AG04450 (cell line): ENCODE data around the gene RANBP6. TPM values are rescaled to one million over a fixed set of nuclear protein-coding genes. Genes with fewer than 3 reads are reported as not detected.

Experiments used
- CTCF ChIA-PET: fragments of 300-600, 350-600 bp; formaldehyde crosslinking; extraction: SDS; loops from one replicate; lab custom pipeline; 2022; ENCODE audit warnings: antibody characterized with exemption, inconsistent platforms; lab: Charles Lee
- POLR2A ChIA-PET: fragments of 350-600 bp; formaldehyde crosslinking; extraction: SDS; loops from one replicate; lab custom pipeline; 2021; ENCODE audit warnings: antibody characterized with exemption, inconsistent platforms; lab: Yijun Ruan, JAX
- DNase-seq: peaks from one replicate; pipeline ENCODE4 v3.0.0-alpha.2; 2011; ENCODE audit warnings: low read depth, low spot score
- H3K27ac ChIP-seq: one replicate; pipeline ENCODE4 v1.5.1; 2012; ENCODE audit warnings: low read depth, low read length, control low read depth
- H3K27me3 ChIP-seq: one replicate; pipeline ENCODE4 v1.6.0; 2012; ENCODE audit warnings: low read length; ENCODE audit not compliant: control insufficient read depth, insufficient read depth
- H3K4me3 ChIP-seq: 2 replicates; pipeline ENCODE4 v1.5.1; 2011; ENCODE audit warnings: mild to moderate bottlenecking, low read depth, low read length, control low read depth
- H3K9me3 ChIP-seq: 2 replicates; pipeline ENCODE4 v1.5.1; 2012; ENCODE audit warnings: low read length; ENCODE audit not compliant: control insufficient read depth, insufficient read depth
- polyA plus RNA-seq: library from polyadenylated mRNA; depleted of rRNA; stranded (reverse); fragments of >200 nt; gene quantifications from 2 replicates; pipeline ENCODE4 v1.2.3, GENCODE V29; 2011
- TF ChIP-seq, protein P1 (sequence below): IDR thresholded peaks from 2 replicates; pipeline ENCODE4 v1.5.1; 2011; ENCODE audit warnings: low read depth, low read length, control low read depth, inconsistent platforms

The RANBP6 gene
- polyA plus RNA-seq, 1 experiment, result 18.9 TPM

DNA sequence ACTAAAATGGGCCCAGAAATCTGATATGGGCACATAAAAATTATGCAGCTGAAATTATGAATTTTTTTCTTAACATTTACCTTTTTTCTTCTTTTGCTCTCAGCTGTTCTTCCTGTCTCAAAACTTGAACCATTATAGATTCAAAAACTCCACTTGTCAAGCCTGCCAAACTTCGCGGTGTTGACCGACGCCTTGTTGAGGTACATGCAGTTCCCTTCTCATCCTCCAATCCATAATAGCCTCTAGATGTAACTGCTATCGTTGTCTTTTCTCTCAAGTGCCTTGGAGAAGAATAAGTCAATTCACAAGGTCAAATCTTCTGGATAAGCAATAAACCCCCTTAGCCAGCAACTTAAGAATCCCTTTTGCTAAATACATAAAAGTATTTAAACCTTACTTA, 27.2 kb downstream of the RANBP6 start:
- CTCF ChIA-PET, result interaction anchor here (0.7 kb wide), 1 partner anchor 70 kb away, joined by 3 read pairs; no protein-coding TSS in a partner anchor
- H3K9me3 ChIP-seq, result no peaks in the 10 kb centered on the region
- TF ChIP-seq, protein P1, sequence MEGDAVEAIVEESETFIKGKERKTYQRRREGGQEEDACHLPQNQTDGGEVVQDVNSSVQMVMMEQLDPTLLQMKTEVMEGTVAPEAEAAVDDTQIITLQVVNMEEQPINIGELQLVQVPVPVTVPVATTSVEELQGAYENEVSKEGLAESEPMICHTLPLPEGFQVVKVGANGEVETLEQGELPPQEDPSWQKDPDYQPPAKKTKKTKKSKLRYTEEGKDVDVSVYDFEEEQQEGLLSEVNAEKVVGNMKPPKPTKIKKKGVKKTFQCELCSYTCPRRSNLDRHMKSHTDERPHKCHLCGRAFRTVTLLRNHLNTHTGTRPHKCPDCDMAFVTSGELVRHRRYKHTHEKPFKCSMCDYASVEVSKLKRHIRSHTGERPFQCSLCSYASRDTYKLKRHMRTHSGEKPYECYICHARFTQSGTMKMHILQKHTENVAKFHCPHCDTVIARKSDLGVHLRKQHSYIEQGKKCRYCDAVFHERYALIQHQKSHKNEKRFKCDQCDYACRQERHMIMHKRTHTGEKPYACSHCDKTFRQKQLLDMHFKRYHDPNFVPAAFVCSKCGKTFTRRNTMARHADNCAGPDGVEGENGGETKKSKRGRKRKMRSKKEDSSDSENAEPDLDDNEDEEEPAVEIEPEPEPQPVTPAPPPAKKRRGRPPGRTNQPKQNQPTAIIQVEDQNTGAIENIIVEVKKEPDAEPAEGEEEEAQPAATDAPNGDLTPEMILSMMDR, result no peak
- H3K27me3 ChIP-seq, result no peaks in the 10 kb centered on the region
- no peak overlapping the region for H3K27ac ChIP-seq
- DNase-seq, result no peak
- no peak overlapping the region for H3K4me3 ChIP-seq
- POLR2A ChIA-PET, result no interaction called here

DNA sequence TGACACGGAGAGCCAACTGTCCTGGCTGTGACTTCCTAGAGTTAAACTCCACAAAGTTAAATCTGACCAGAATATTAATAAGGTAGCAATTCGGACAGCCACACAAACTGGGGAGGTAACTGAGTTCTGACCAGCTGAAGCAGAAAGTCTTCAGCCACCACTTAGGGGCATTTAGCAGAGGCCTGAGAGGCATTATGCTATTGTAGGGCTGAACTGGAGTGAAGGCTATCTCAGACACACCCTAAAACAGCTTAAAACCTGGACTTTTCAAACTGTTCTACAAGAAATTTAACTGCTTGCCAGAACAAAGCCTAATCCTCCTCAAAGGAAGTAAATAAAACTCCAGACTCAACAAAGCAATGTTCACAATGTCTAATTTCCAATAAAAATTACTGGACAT, 32.4 kb downstream of the RANBP6 start:
- ChIA-PET CTCF (no interaction called here), POLR2A (no interaction called here)
- H3K27me3 ChIP-seq, result no peaks in the 10 kb centered on the region
- no peak for DNase-seq
- TF ChIP-seq, protein P1, result no peak
- H3K27ac ChIP-seq, result no peak overlapping the region
- H3K4me3 ChIP-seq, result no peak overlapping the region
- H3K9me3 ChIP-seq, result no peaks in the 10 kb centered on the region

DNA sequence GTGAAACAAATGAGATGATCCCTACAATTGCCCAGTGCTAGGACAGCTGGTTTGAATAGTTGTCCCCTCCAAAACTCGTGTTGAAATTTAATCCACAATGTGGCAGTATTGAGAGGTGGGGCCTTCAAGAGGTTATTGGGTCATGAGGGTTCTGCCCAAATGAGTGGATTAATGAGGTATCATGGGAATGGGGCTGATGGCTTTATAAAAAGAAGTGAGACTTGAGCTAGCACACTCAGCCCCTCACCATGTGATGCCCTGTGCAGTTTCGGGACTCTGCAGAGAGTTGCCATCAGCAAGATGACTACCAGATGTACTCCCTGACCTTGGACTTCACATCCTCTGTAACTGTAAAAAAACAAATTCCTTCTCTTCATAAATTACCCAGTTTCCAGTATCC, 33.1 kb downstream of the RANBP6 start:
- H3K9me3 ChIP-seq, result no peaks in the 10 kb centered on the region
- H3K27me3 ChIP-seq, result no peaks in the 10 kb centered on the region
- POLR2A ChIA-PET, result no interaction called here
- TF ChIP-seq, protein P1, result no peak
- DNase-seq, result no peak
- H3K27ac ChIP-seq, result no peak overlapping the region
- no peak overlapping the region for H3K4me3 ChIP-seq
- CTCF ChIA-PET, result no interaction called here

- no peaks in the 10 kb centered on the region for H3K27me3 ChIP-seq
- ChIA-PET CTCF (interaction anchor here (1.3 kb wide), 1 partner anchor 93 kb away, joined by 3 read pairs; no protein-coding TSS in a partner anchor), POLR2A (no interaction called here)
- DNase-seq, result no peak
- no peaks in the 10 kb centered on the region for H3K9me3 ChIP-seq
- no peak overlapping the region for H3K27ac ChIP-seq
- H3K4me3 ChIP-seq, result no peak overlapping the region
- TF ChIP-seq, protein P1, result no peak
Observed at GRCh38 chr9:5978523-5978922, 36.9 kb downstream of the RANBP6 start.

GRCh38 chr9:5976674-5977397, 38.6 kb downstream of the RANBP6 start:
- Histone ChIP-seq H3K27me3 (no peaks in the 10 kb centered on the region), H3K9me3 (no peaks in the 10 kb centered on the region), H3K27ac (no peak overlapping the region), H3K4me3 (no peak overlapping the region)
- ChIA-PET CTCF (no interaction called here), POLR2A (interaction anchor here (1.0 kb wide), 1 partner anchor 31 kb away, joined by 8 read pairs; a partner anchor contains a TSS)
- TF ChIP-seq, protein P1, result no peak
- DNase-seq, result no peak
